GM10248 (cell line): ENCODE results near the gene SSPN.

Experiments used
- CTCF ChIA-PET: fragments of 300-600 bp; sonication (Branson Sonifier 250); formaldehyde crosslinking; extraction: SDS; loops from one replicate; lab custom pipeline; 2021; ENCODE audit warnings: antibody characterized with exemption; lab: Yijun Ruan, JAX
- POLR2A ChIA-PET: fragments of 350-650 bp; sonication (Branson Sonifier 250); formaldehyde crosslinking; extraction: SDS; loops from one replicate; lab custom pipeline; 2020; ENCODE audit warnings: antibody characterized with exemption; lab: Yijun Ruan, JAX
- DNase-seq: peaks from one replicate; pipeline ENCODE4 v3.0.0; 2012; ENCODE audit errors: extremely low spot score
- CTCF ChIP-seq: IDR thresholded peaks from 2 replicates; pipeline ENCODE4 v1.5.1; 2012; ENCODE audit warnings: mild to moderate bottlenecking, low read depth; ENCODE audit errors: extremely low read depth, missing control alignments, control extremely low read depth

The SSPN gene

GRCh38 chr12:26205298-26205697 lies 9.9 kb downstream of the SSPN start:
- ChIA-PET CTCF (interaction anchor here (0.9 to 1.0 kb wide), 2 partner anchors 11 to 15 kb away, joined by 3 to 4 read pairs; no protein-coding TSS in a partner anchor), POLR2A (no interaction called here)
- DNase-seq: no peak
- TF ChIP-seq CTCF: no peak

- POLR2A ChIA-PET: no interaction called here
- no peak for DNase-seq
Observed at GRCh38 chr12:26205941-26206340, 10.6 kb downstream of the SSPN start.

GRCh38 chr12:26211331-26211730 lies 16.0 kb downstream of the SSPN start:
- POLR2A ChIA-PET: no interaction called here
- CTCF ChIA-PET: interaction anchor here (1.1 to 1.4 kb wide), 2 partner anchors 9 to 77 kb away, joined by 3 to 4 read pairs; no protein-coding TSS in a partner anchor
- TF ChIP-seq CTCF: no peak
- DNase-seq: no peak

More at GRCh38 chr12:26205941-26206340, 10.6 kb downstream of the SSPN start:
- no peak for TF ChIP-seq CTCF
- CTCF ChIA-PET: no interaction called here

GRCh38 chr12:26212396-26212795 lies 17.0 kb downstream of the SSPN start:
- POLR2A ChIA-PET: no interaction called here
- CTCF ChIA-PET: interaction anchor here (1.0 kb wide), 1 partner anchor 8 kb away, joined by 3 read pairs; no protein-coding TSS in a partner anchor
- DNase-seq: no peak
- no peak for TF ChIP-seq CTCF

GRCh38 chr12:26212988-26213387 lies 17.6 kb downstream of the SSPN start:
- POLR2A ChIA-PET: no interaction called here
- TF ChIP-seq CTCF: no peak
- CTCF ChIA-PET: interaction anchor here (1.0 kb wide), 2 partner anchors 9 to 15 kb away, joined by 3 read pairs; no protein-coding TSS in a partner anchor
- DNase-seq: no peak

- TF ChIP-seq CTCF: no peak
- POLR2A ChIA-PET: interaction anchor here (0.6 kb wide), 1 partner anchor 304 kb away, joined by 4 read pairs; no protein-coding TSS in a partner anchor
- no peak for DNase-seq
- CTCF ChIA-PET: interaction anchor here (1.0 to 1.2 kb wide), 3 partner anchors 11 to 52 kb away, joined by 3 read pairs; no protein-coding TSS in a partner anchor
Observed at GRCh38 chr12:26214121-26214520, 18.7 kb downstream of the SSPN start.

- CTCF ChIA-PET: interaction anchor here (1.1 to 2.2 kb wide), 4 partner anchors 9 to 15 kb away, joined by 3 to 8 read pairs (median 4); no protein-coding TSS in a partner anchor
- TF ChIP-seq CTCF: no peak
- POLR2A ChIA-PET: no interaction called here
- DNase-seq: no peak
Observed at GRCh38 chr12:26219736-26220135, 24.4 kb downstream of the SSPN start.
